Pancreas (tissue), 10 donors: ENCODE measurements around the gene TARBP1. TPM values are rescaled to one million over a fixed set of nuclear protein-coding genes. Genes with fewer than 3 reads are reported as not detected.

Experiments
- ATAC-seq, 4 donors: fragments of 200-7000 bp; cut with Tn5 transposase; one replicate each; pipeline versions ENCODE4 v1.8.0 to v1.9.1; 2020; ENCODE audit warnings: mild to moderate bottlenecking in 4 of 4, moderate library complexity in 4 of 4
- DNase-seq, 6 donors: peaks; one replicate each; pipeline ENCODE4 v3.0.0-alpha.2; 2020
- FAIRE-seq: peaks from 2 replicates; lab custom pipeline; 2012; peaks lifted over from hg19 to GRCh38; lab: Jason Lieb, UNC
- H3K27ac ChIP-seq, 4 donors: fragments of 200-600 bp; sonication (generic); 1 replicate in 3 of 4; 2 replicates in 1 of 4; pipeline versions ENCODE4 v1.5.0 to v1.8.0; 2020
- H3K27me3 ChIP-seq, 4 donors: fragments of 200-600 bp; one replicate each; pipeline ENCODE4 v1.8.0; 2021
- H3K36me3 ChIP-seq, 3 donors: fragments of 200-600 bp; sonication (generic) in 1 of 3; one replicate each; pipeline versions ENCODE4 v1.5.0 to v1.8.0; 2020 to 2021
- H3K4me1 ChIP-seq, 3 donors: fragments of 200-600 bp; one replicate each; pipeline ENCODE4 v1.8.0; 2021
- H3K4me3 ChIP-seq, 4 donors: fragments of 200-600 bp; sonication (generic) in 2 of 4; one replicate each; pipeline versions ENCODE4 v1.5.0 to v1.8.0; 2020 to 2021
- H3K9me3 ChIP-seq, 4 donors: fragments of 200-600 bp; one replicate each; pipeline ENCODE4 v1.8.0; 2021
- CTCF ChIP-seq, 4 donors: fragments of 200-600 bp; sonication (generic) in 3 of 4; IDR thresholded peaks; one replicate each; pipeline versions ENCODE4 v1.5.0 to v1.8.0; 2021; ENCODE audit warnings: antibody characterized with exemption in 4 of 4
- WGBS, 2 donors: extraction: QIAGEN DNeasy Blood & Tissue Kit; methylation state at CpG; one replicate each; pipeline ENCODE4 v1.1.7; 2013; 5-methylcytosine and 5-hydroxymethylcytosine counted together
- intact Hi-C, 3 donors: fragments of 100-400 bp; cut with DNase I; formaldehyde crosslinking; loops; one replicate each; pipeline versions ENCODE4 v1.11.1 to v1.14.2; 2022
- polyA plus RNA-seq, 2 donors: library from polyadenylated mRNA; stranded (reverse); fragments of 200-250 nt; gene quantifications; one replicate each; pipeline ENCODE4 v1.2.3, GENCODE V29; 2013
- total RNA-seq, 6 donors: library from RNA; stranded (reverse); fragmentation: NEBNext Ultra II Directional in 4 of 6; extraction: Animal tissue kit (Norgen Biotek cat#: 25700) in 4 of 6; gene quantifications; one replicate each; pipeline versions ENCODE4 v1.2.1 to v1.2.4, GENCODE V29; 2021 to 2023
- donor health status: healthy with polysubstance abuse.
- donor health status: DM: no; HTN: no; CAD: no; lungs with moderate emphysema.
- donor health status: DM: no; HTN: no; CAD: no.
- donor health status: control.
- donor health status: control.
- donor health status: Bipolar disorder and iron deficiency.
- donor health status: DM: yes; HTN: yes; CAD: no.
- donor health status: DM: no; HTN: no; CAD: no.
- donor health status: DM: no; HTN: no; CAD: no.
- donor health status: DM: yes; HTN: yes; CAD: no.

Gene TARBP1
- total and polyA plus RNA-seq, 8 donors: 11.0 to 52.2 (median 14.4) TPM

DNA sequence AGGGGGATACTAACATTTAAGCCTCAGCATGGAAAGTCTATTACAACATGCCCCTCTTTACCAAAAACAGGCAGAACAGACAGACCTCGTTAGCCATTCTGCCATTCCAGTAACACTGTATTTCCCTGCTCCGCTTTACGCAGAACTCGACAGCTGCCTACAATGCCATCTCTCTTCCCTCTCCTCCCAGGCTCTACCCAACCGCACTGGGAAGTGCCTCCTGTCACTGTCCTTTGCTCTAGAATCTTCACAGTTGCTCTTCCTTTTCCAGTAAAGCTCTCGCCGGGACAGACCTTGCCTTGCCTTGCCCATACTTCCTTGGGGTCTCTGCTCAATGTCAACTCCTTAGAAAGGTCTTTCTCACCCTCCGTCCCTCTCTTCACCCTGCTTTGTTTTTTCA lies 82.9 kb downstream of the TARBP1 start:
- H3K4me1 ChIP-seq: no peaks in the 10 kb centered on the region
- intact Hi-C loops: no loop called here
- no peaks in the 10 kb centered on the region for H3K9me3 ChIP-seq
- FAIRE-seq: no peak
- no peak for TF ChIP-seq CTCF (IDR thresholded peaks at IDR 0.05)
- H3K27me3 ChIP-seq: no peaks in the 10 kb centered on the region
- no peak for ATAC-seq
- H3K36me3 ChIP-seq: peaks cover 0 to 7% (median 2%) of the 10 kb centered on the region in 3 donors
- H3K27ac ChIP-seq: no peak overlapping the region
- no peak overlapping the region for H3K4me3 ChIP-seq
- 94% methylated on average over 8 of the region's 8 CpGs for WGBS, 2 donors
- no peak for DNase-seq

GRCh38 chr1:234395297-234395696 lies 83.7 kb downstream of the TARBP1 start:
- FAIRE-seq (no peak), DNase-seq (no peak), ATAC-seq (no peak)
- Histone ChIP-seq H3K27me3 (no peaks in the 10 kb centered on the region), H3K4me3 (no peak overlapping the region), H3K9me3 (no peaks in the 10 kb centered on the region), H3K4me1 (no peaks in the 10 kb centered on the region), H3K36me3 (peaks cover 0 to 4% (median 2%) of the 10 kb centered on the region in 3 donors), H3K27ac (no peak overlapping the region)
- intact Hi-C loops: no loop called here
- WGBS, 2 donors: 85 to 94% methylated on average over 5 of the region's 5 CpGs
- no peak for TF ChIP-seq CTCF (IDR thresholded peaks at IDR 0.05)

- 65 to 76% methylated on average over 6 of the region's 6 CpGs for WGBS, 2 donors
- peaks cover 0 to 2% (median 0%) of the 10 kb centered on the region in 3 donors for H3K36me3 ChIP-seq
- H3K4me1 ChIP-seq: no peaks in the 10 kb centered on the region
- no peak overlapping the region for H3K27ac ChIP-seq
- no peaks in the 10 kb centered on the region for H3K27me3 ChIP-seq
- no peak for ATAC-seq
- intact Hi-C loops: no loop called here
- no peaks in the 10 kb centered on the region for H3K9me3 ChIP-seq
- FAIRE-seq: no peak
- no peak for TF ChIP-seq CTCF (IDR thresholded peaks at IDR 0.05)
- DNase-seq: no peak
- H3K4me3 ChIP-seq: no peak overlapping the region
These were observed 85.8 kb downstream of the TARBP1 start for GRCh38 chr1:234393190-234393589.

DNA sequence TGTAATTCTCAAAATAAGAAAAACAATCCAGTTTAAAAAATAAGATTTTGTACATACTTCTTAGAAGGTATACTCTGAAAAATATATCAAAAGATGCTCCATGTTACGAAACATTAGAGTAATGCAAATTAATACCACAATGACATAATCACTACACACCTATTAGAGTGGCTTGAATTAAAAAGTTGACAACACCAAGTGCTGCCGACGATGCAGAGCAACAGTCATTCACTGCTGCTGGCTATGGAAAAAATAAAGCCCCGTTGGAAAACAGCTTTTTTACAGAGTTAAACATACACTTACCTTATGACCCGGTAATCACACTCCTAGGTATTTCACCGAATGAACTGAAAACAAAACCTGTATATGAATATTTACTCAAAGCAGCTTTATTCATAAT lies 90.9 kb downstream of the TARBP1 start:
- Histone ChIP-seq H3K4me3 (no peak overlapping the region), H3K9me3 (no peaks in the 10 kb centered on the region), H3K36me3 (peaks cover 0 to 2% (median 0%) of the 10 kb centered on the region in 3 donors), H3K4me1 (no peaks in the 10 kb centered on the region), H3K27me3 (no peaks in the 10 kb centered on the region), H3K27ac (no peak overlapping the region)
- DNase-seq (no peak), ATAC-seq (no peak), FAIRE-seq (no peak)
- WGBS, 2 donors: 63 to 71% methylated on average over 6 of the region's 6 CpGs
- TF ChIP-seq CTCF (IDR thresholded peaks at IDR 0.05): no peak
- intact Hi-C loops: no loop called here

DNA sequence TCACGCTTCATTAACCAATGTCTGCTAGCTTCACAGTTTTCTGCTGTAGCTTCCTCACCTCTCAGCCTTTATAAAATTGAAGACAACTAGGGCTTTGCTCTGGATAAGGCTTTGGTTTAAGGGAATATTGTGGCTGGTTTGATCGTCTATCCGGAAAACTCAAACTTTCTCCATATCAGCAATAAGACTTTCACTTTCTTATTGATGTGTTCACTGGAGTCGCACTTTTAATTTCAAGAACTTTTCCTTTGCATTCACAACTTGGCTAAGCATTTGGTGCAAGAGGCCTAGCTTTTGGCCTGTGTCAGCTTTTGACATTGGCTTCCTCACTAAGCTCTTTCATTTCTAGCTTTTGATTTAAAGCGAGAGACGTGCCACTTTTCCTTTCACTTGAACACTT lies 92.9 kb downstream of the TARBP1 start:
- intact Hi-C loops: no loop called here
- WGBS, 2 donors: 95 to 96% methylated on average over 6 of the region's 6 CpGs
- H3K4me3 ChIP-seq: no peak overlapping the region
- H3K36me3 ChIP-seq: no peaks in the 10 kb centered on the region
- ATAC-seq: no peak
- TF ChIP-seq CTCF (IDR thresholded peaks at IDR 0.05): no peak
- no peak for FAIRE-seq
- no peaks in the 10 kb centered on the region for H3K9me3 ChIP-seq
- DNase-seq: no peak
- H3K27me3 ChIP-seq: no peaks in the 10 kb centered on the region
- no peaks in the 10 kb centered on the region for H3K4me1 ChIP-seq
- H3K27ac ChIP-seq: no peak overlapping the region
